T1000 (cell line): Measurements from ENCODE around the gene DNAH9.

Source experiments
- DNase-seq: peaks from one replicate; lab custom pipeline; 2025; ENCODE audit warnings: mixed read lengths; lab: John Stamatoyannopoulos, UW

DNAH9 gene

GRCh38 chr17:11840831-11841230 lies 242.6 kb downstream of the DNAH9 start:
- no peak for DNase-seq

GRCh38 chr17:11848330-11848729 lies 250.1 kb downstream of the DNAH9 start:
- DNase-seq = no peak

GRCh38 chr17:11852231-11852630 lies 254.0 kb downstream of the DNAH9 start:
- DNase-seq = no peak

- no peak for DNase-seq
These were observed 254.6 kb downstream of the DNAH9 start for GRCh38 chr17:11852912-11853311.

GRCh38 chr17:11853321-11854151 lies 255.3 kb downstream of the DNAH9 start:
- no peak for DNase-seq

- DNase-seq = no peak
These were observed 257.0 kb downstream of the DNAH9 start for GRCh38 chr17:11855306-11855705.

- no peak for DNase-seq
These were observed 258.7 kb downstream of the DNAH9 start for GRCh38 chr17:11857006-11857405.

GRCh38 chr17:11869680-11870394 lies 271.6 kb downstream of the DNAH9 start:
- no peak for DNase-seq

GRCh38 chr17:11871773-11872172 lies 273.5 kb downstream of the DNAH9 start:
- no peak for DNase-seq

GRCh38 chr17:11874756-11875155 lies 276.5 kb downstream of the DNAH9 start:
- no peak for DNase-seq

- DNase-seq = no peak
These were observed 282.4 kb downstream of the DNAH9 start for GRCh38 chr17:11880714-11881113.

GRCh38 chr17:11882716-11883115 lies 284.4 kb downstream of the DNAH9 start:
- DNase-seq = no peak

- DNase-seq = no peak
These were observed 286.8 kb downstream of the DNAH9 start for GRCh38 chr17:11885051-11885450.

GRCh38 chr17:11889266-11889665 lies 291.0 kb downstream of the DNAH9 start:
- no peak for DNase-seq

- no peak for DNase-seq
These were observed 295.6 kb downstream of the DNAH9 start for GRCh38 chr17:11893862-11894261.

GRCh38 chr17:11896199-11896598 lies 297.9 kb downstream of the DNAH9 start:
- DNase-seq = no peak

- no peak for DNase-seq
These were observed 300.4 kb downstream of the DNAH9 start for GRCh38 chr17:11898526-11899235.

GRCh38 chr17:11899537-11899942 lies 301.3 kb downstream of the DNAH9 start:
- no peak for DNase-seq

GRCh38 chr17:11900041-11900476 lies 301.8 kb downstream of the DNAH9 start:
- DNase-seq = no peak

GRCh38 chr17:11900655-11901054 lies 302.4 kb downstream of the DNAH9 start:
- no peak for DNase-seq

GRCh38 chr17:11901931-11902330 lies 303.7 kb downstream of the DNAH9 start:
- no peak for DNase-seq

GRCh38 chr17:11908711-11909146 lies 310.5 kb downstream of the DNAH9 start:
- no peak for DNase-seq

GRCh38 chr17:11909348-11909747 lies 311.1 kb downstream of the DNAH9 start:
- DNase-seq = no peak
